Subcutaneous adipose tissue (tissue), 4 donors: ENCODE data around the gene GDAP1L1. TPM values are rescaled to one million over a fixed set of nuclear protein-coding genes. Genes with fewer than 3 reads are reported as not detected.

Experiments
- CTCF ChIP-seq: fragments of 450-650 bp; IDR thresholded peaks from one replicate; pipeline ENCODE4 v1.5.1; 2016; ENCODE audit warnings: low read depth, mild to moderate bottlenecking, control low read depth, antibody characterized with exemption, moderate library complexity
- total RNA-seq, 4 donors: library from RNA; depleted of rRNA; stranded (reverse); fragments of >200 nt; gene quantifications; one replicate each; pipeline ENCODE4 v1.1.0, GENCODE V29; 2016

Gene GDAP1L1
- total RNA-seq = not detected

- no peak for TF ChIP-seq CTCF
Measured at GRCh38 chr20:44247131-44247571, at the start of gene GDAP1L1. Gene GDAP1L1 (plus strand): TSS chr20:44247308. CDS start chr20:44247335, 27 bp downstream.

GRCh38 chr20:44198872-44199271 lies 48.2 kb upstream of the GDAP1L1 start:
- TF ChIP-seq CTCF = no peak

- no peak for TF ChIP-seq CTCF
Measured at GRCh38 chr20:44199877-44200276, 47.2 kb upstream of the GDAP1L1 start.

GRCh38 chr20:44200371-44200770 lies 46.7 kb upstream of the GDAP1L1 start:
- no peak for TF ChIP-seq CTCF

- TF ChIP-seq CTCF = no peak
Measured at GRCh38 chr20:44200983-44201382, 46.1 kb upstream of the GDAP1L1 start.

DNA sequence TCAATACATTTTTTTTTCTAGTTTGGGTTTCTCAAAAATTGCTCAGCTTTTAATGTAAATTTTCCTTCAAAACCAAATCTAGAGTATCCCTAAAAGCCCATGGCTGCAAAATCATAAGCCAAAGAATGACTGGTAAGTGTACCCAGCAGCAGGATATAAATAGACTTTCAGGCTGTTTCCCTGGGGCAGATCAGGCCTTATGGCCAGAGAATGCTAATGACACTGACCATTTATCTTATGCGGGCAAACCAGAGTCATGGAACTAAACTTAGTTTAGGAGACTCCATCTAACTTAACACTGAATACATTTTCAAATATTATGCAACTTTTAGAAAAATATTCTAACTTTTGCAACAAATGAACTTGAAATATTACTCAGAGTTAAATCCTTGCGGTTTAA lies 43.9 kb upstream of the GDAP1L1 start:
- TF ChIP-seq CTCF = no peak

DNA sequence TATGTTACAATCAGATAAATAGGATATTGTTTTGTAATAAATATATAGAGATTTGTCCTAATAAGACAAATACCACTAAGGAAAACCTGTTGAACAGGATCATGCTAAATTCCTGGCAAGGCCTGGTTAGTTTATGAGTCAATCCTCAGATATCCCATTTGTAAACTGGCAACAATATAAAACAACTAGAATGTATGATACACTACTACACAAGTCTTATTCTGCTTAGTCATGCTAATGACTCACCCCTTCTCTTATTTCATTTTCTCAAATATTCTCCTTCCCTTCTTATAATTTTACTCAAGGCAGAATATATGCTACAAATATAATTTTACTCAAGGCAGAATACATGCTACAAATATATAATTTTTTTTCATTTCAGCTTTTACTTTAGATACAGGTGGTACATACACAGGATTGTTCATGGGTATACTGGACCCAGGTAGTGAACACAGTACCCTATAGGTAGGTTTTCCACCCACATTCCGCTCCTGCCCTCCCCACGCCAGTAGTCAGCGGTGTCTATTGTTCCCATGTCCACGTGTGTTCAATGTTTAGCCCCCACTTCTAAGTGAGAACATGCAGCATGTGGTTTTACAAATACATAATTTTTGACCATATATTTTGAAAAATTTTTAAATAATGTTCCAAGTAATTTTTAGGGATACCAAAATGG lies 42.8 kb upstream of the GDAP1L1 start:
- TF ChIP-seq CTCF = no peak
